Esophagus muscularis mucosa (tissue), 4 donors: ENCODE data around the gene RGS19. TPM values are rescaled to one million over a fixed set of nuclear protein-coding genes. Genes with fewer than 3 reads are reported as not detected.

Experiments used
- DNase-seq: peaks from one replicate; pipeline ENCODE4 v3.0.0-alpha.2; 2017; ENCODE audit errors: extremely low spot score
- H3K27ac ChIP-seq, 4 donors: fragments of 200-600 bp; sonication (generic); replicated peaks in 1 of 4; 1 replicate in 3 of 4; 2 replicates in 1 of 4; pipeline ENCODE4 v1.5.1; 2016 to 2019; ENCODE audit warnings: mild to moderate bottlenecking in 1 of 4
- H3K27me3 ChIP-seq, 4 donors: fragments of 200-600 bp; sonication (generic); one replicate each; pipeline versions ENCODE4 v1.5.1 to v1.6.0; 2016 to 2019
- H3K36me3 ChIP-seq, 4 donors: fragments of 200-600 bp; sonication (generic); one replicate each; pipeline ENCODE4 v1.5.1; 2016 to 2019
- H3K4me1 ChIP-seq, 4 donors: fragments of 200-600 bp; sonication (generic); one replicate each; pipeline ENCODE4 v1.5.1; 2016 to 2019
- H3K4me3 ChIP-seq, 4 donors: fragments of 200-600 bp; sonication (generic); 1 replicate in 2 of 4; 2 replicates in 2 of 4; pipeline ENCODE4 v1.5.1; 2016 to 2019; ENCODE audit warnings: mild to moderate bottlenecking in 4 of 4, moderate library complexity in 1 of 4
- H3K9me3 ChIP-seq, 4 donors: fragments of 200-600 bp; sonication (generic); 1 replicate in 3 of 4; 2 replicates in 1 of 4; pipeline ENCODE4 v1.5.1; 2016 to 2019
- EP300 ChIP-seq: sonication (generic); formaldehyde crosslinking; IDR thresholded peaks from one replicate; pipeline ENCODE4 v1.6.1; 2017; ENCODE audit warnings: antibody characterized with exemption
- POLR2A ChIP-seq: fragments of 450-650 bp; IDR thresholded peaks from one replicate; pipeline ENCODE4 v1.6.1; 2017; ENCODE audit warnings: antibody characterized with exemption, moderate library complexity, mild to moderate bottlenecking, low read depth
- POLR2AphosphoS5 ChIP-seq, 2 donors: sonication (generic); formaldehyde crosslinking; IDR thresholded peaks; one replicate each; pipeline ENCODE4 v1.6.1; 2017; ENCODE audit warnings: antibody characterized with exemption in 2 of 2
- WGBS: methylation state at CpG from one replicate; pipeline ENCODE4 v1.1.5; 2018; 5-methylcytosine and 5-hydroxymethylcytosine counted together
- intact Hi-C: fragments of 100-400 bp; cut with DNase I; formaldehyde crosslinking; loops from one replicate; pipeline ENCODE4 v1.15.1; 2023
- total RNA-seq, 4 donors: library from RNA; depleted of rRNA; stranded (reverse); fragments of >200 nt; gene quantifications; one replicate each; pipeline versions ENCODE4 v1.1.0 to v1.2.1, GENCODE V29; 2016
- TF ChIP-seq, protein P1 (sequence below), 3 experiments: fragments of 200-600 bp in 2 of 3; fragments of 450-650 bp in 1 of 3; sonication (generic) in 2 of 3; IDR thresholded peaks; one replicate each; pipeline ENCODE4 v1.5.1; 2017 to 2019; ENCODE audit warnings: antibody characterized with exemption in 3 of 3, mild to moderate bottlenecking in 2 of 3, moderate library complexity in 1 of 3

The RGS19 gene
- total RNA-seq, 4 donors from 2014 or later = 11.4 to 17.7 (median 12.7) TPM

DNA sequence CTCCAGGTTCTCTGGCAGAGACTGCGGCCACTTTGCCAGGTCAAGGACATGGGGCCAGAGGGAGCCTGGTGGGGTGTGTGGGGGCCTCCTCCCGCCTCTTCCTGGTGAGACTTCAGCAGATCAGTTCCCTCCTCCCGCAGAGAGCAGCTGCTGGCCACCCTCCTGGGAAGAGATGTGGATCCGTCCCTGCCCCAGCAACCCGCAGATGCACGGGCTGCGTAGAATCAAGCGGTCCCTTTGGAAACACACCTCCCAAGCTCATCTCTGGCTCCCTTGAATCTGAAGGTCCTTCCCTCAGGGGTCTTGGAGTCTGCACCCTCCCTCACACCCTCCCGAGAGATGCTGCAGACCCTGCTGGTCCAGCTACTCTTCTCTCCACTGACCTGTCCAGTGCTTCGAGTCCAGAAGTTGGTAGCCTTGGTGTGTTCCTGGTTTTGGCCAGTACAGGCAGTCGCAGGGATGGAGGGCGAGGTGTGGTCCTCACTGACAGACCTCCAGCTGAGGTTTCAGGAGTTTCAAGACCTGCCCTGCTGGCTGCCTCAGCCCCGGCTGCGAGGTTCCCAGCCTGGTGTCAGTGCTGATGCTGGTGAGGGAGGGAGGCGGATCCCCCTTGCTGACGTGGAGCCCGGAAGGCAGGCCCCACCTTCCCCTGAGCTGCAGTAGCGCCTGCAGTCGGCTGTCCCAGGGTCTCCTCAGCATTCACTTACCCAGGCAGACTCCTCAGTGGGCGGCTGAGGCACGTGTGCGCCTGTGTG, 27.8 kb upstream of the RGS19 start, which contains the start of gene NPBWR2:
Gene NPBWR2 (minus strand): TSS at position 585 of the 755 bp plus-strand sequence. CDS start 734 bp downstream, outside the sequence.
- DNase-seq = no peak
- intact Hi-C loops = no loop called here

DNA sequence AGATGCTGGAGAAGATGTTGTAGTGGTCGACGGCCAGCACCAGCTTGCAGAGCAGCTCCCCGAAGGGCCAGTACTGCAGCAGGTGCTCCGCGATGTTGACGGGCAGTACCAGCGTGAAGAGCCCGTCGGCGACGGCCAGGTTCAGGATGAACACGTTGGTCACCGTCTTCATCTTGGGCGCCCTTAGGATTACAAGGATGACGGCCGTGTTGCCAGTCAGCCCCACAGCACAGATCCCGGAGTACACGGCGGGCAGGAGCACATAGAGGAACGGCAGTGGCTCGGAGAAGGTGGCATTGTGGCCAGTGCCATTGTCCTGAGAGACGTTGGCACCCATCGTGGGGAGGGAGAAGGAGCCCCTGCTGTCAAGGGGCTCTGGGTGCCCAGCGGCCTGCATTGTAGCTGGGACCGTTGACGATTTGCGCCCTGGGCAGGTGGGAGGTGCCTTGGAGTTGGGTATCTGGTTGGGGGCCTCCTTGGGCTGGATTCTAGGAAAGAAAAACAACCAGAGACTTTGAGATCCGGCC, 27.2 kb upstream of the RGS19 start:
- intact Hi-C loops = no loop called here
- TF ChIP-seq EP300 (no peak), POLR2A (no peak), POLR2AphosphoS5 (IDR thresholded peaks at IDR 0.05) (no peak)
- TF ChIP-seq, protein P1, sequence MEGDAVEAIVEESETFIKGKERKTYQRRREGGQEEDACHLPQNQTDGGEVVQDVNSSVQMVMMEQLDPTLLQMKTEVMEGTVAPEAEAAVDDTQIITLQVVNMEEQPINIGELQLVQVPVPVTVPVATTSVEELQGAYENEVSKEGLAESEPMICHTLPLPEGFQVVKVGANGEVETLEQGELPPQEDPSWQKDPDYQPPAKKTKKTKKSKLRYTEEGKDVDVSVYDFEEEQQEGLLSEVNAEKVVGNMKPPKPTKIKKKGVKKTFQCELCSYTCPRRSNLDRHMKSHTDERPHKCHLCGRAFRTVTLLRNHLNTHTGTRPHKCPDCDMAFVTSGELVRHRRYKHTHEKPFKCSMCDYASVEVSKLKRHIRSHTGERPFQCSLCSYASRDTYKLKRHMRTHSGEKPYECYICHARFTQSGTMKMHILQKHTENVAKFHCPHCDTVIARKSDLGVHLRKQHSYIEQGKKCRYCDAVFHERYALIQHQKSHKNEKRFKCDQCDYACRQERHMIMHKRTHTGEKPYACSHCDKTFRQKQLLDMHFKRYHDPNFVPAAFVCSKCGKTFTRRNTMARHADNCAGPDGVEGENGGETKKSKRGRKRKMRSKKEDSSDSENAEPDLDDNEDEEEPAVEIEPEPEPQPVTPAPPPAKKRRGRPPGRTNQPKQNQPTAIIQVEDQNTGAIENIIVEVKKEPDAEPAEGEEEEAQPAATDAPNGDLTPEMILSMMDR (IDR thresholded peaks at IDR 0.05) = no peak
- no peak for DNase-seq
- H3K27me3 ChIP-seq = peaks cover 0 to 70% (median 15%) of the 10 kb centered on the region in 4 donors
- peaks cover 9 to 14% (median 12%) of the 10 kb centered on the region in 4 donors for H3K4me1 ChIP-seq
- no peaks in the 10 kb centered on the region for H3K9me3 ChIP-seq
- no peak overlapping the region for H3K27ac ChIP-seq
- no peak overlapping the region for H3K4me3 ChIP-seq
- no peaks in the 10 kb centered on the region for H3K36me3 ChIP-seq
- 91% methylated on average over 21 of the region's 28 CpGs for WGBS

More for the DNA sequence above, 27.8 kb upstream of the RGS19 start, which contains the start of gene NPBWR2:
- no peak within 1 kb of the TSS for H3K27ac ChIP-seq
- H3K36me3 ChIP-seq = no peaks in the 10 kb centered on the region
- H3K9me3 ChIP-seq = no peaks in the 10 kb centered on the region
- H3K27me3 ChIP-seq = peaks cover 0 to 63% (median 8%) of the 10 kb centered on the region in 4 donors
- no peak within 1 kb of the TSS for H3K4me3 ChIP-seq
- WGBS = 62% methylated on average over 8 of the region's 22 CpGs
- peaks cover 6 to 7% (median 6%) of the 10 kb centered on the region in 4 donors for H3K4me1 ChIP-seq
- TF ChIP-seq POLR2A = no peak
- TF ChIP-seq, protein P1 (IDR thresholded peaks at IDR 0.05) = no peak
- no peak for TF ChIP-seq EP300
- no peak for TF ChIP-seq POLR2AphosphoS5 (IDR thresholded peaks at IDR 0.05)

DNA sequence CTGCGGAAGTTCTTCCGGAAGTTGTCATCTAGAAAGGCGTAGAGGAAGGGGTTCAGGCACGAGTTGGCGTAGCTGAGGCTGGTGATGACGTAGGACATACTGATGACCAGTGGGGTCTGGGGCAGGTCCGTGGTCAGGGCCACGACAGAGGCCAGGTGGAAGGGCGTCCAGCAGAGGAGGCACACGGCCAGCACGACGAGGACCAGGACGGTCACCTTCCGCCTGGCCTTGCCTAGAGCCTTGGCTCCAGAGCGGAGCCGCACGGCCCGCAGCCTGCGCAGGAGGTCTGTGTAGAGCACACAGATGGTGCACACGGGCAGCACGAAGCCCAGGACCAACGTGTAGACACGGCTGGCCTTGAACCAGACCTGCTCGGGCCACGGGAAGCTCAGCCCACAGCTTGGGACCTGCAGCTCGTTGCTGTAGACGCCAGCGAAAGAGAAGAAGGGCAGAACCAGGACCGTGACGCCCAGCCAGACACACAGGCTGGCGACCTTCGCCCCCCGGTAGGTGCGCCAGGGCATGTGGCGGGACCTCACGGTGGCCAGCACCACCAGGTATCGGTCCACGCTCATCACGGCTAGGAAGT, 26.6 kb upstream of the RGS19 start:
- 94% methylated on average over 31 of the region's 39 CpGs for WGBS
- TF ChIP-seq POLR2AphosphoS5 (IDR thresholded peaks at IDR 0.05) (no peak), EP300 (no peak), POLR2A (no peak)
- TF ChIP-seq, protein P1 (IDR thresholded peaks at IDR 0.05) = no peak
- intact Hi-C loops = no loop called here

DNA sequence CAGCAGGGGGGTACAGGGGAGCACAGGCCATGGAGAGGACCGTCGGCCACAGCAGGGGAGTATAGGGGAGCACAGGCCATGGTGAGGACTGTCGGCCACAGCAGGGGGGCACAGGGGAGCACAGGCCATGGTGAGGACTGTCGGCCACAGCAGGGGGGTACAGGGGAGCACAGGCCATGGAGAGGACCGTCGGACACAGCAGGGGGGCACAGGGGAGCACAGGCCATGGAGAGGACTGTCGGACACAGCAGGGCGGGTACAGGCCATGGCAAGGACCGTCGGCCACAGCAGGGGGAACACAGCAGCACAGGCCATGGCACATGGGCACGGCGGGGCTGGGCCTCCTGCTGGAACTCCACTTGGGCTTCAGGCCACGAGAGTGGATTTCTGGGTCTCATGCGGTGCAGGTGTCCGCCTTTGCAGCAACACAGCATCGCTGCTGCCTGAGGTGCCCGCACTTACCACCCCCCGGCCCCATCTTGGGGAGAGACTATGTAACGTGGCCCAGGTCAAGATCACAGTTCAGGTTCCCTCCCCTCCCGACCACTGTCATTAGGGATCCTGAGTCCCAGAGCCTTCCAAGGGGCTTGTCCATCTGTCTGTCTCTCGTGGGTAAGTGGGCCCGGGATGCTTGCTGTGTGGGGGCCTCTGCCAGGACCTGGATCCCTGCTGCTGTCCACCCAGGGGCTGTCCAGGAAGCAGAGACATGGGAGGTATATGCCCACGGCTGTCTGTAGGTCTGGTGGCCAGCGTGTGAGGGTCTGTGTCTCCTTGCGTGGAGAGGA, 25.5 kb upstream of the RGS19 start:
- intact Hi-C loops = no loop called here
- TF ChIP-seq, protein P1 (IDR thresholded peaks at IDR 0.05) = no peak
- TF ChIP-seq POLR2AphosphoS5 (IDR thresholded peaks at IDR 0.05) (no peak), POLR2A (no peak), EP300 (no peak)
- peaks cover 9 to 15% (median 12%) of the 10 kb centered on the region in 4 donors for H3K4me1 ChIP-seq
- H3K4me3 ChIP-seq = no peak overlapping the region
- H3K9me3 ChIP-seq = no peaks in the 10 kb centered on the region
- no peaks in the 10 kb centered on the region for H3K36me3 ChIP-seq
- WGBS = 71% methylated on average over 14 of the region's 25 CpGs
- H3K27ac ChIP-seq = no peak overlapping the region
- peaks cover 0 to 86% (median 20%) of the 10 kb centered on the region in 4 donors for H3K27me3 ChIP-seq
- DNase-seq = no peak

More for the DNA sequence above, 26.6 kb upstream of the RGS19 start:
- no peak overlapping the region for H3K4me3 ChIP-seq
- DNase-seq = no peak
- no peak overlapping the region for H3K27ac ChIP-seq
- peaks cover 0 to 75% (median 18%) of the 10 kb centered on the region in 4 donors for H3K27me3 ChIP-seq
- H3K36me3 ChIP-seq = no peaks in the 10 kb centered on the region
- no peaks in the 10 kb centered on the region for H3K9me3 ChIP-seq
- peaks cover 9 to 15% (median 12%) of the 10 kb centered on the region in 4 donors for H3K4me1 ChIP-seq
